GM12878 (cell line): Measurements from ENCODE around the gene RETREG2. TPM values are rescaled to one million over a fixed set of nuclear protein-coding genes. Genes with fewer than 3 reads are reported as not detected.

Experiments
- ATAC-seq: fragments of 200-7000 bp; cut with Tn5 transposase; 3 replicates; pipeline ENCODE4 v1.9.1; 2020; ENCODE audit warnings: mild to moderate bottlenecking, moderate library complexity
- BruUV-seq: library from RNA; stranded (reverse); fragments of 400-500 nt; replicated peaks from 2 replicates; lab custom pipeline; 2021; lab: Mats Ljungman, UMichigan
- CTCF ChIA-PET: fragments of 300-600 bp; sonication (Branson Sonifier 250); formaldehyde crosslinking; extraction: SDS; loops from one replicate; lab custom pipeline; 2021; ENCODE audit warnings: inconsistent platforms; lab: Yijun Ruan, JAX
- POLR2A ChIA-PET: fragments of 350-600 bp; formaldehyde crosslinking; extraction: SDS; loops from one replicate; lab custom pipeline; 2021; ENCODE audit warnings: inconsistent platforms; lab: Charles Lee
- RAD21 ChIA-PET: fragments of 300-600 bp; sonication (Branson Sonifier 250); formaldehyde crosslinking; loops from one replicate; lab custom pipeline; 2023; ENCODE audit warnings: antibody characterized with exemption; ENCODE audit not compliant: unreplicated experiment; lab: Charles Lee
- SMC1A ChIA-PET: fragments of 300-600 bp; sonication (Branson Sonifier 250); formaldehyde crosslinking; loops from one replicate; lab custom pipeline; 2023; ENCODE audit not compliant: unreplicated experiment, uncharacterized antibody; lab: Charles Lee
- DNase-seq: peaks from one replicate; pipeline ENCODE4 v3.0.0-alpha.2; 2011; ENCODE audit warnings: low read depth, low spot score
- FAIRE-seq: peaks from 3 replicates; lab custom pipeline; 2011; peaks lifted over from hg19 to GRCh38; lab: Jason Lieb, UNC
- H2AFZ ChIP-seq: 2 replicates; pipeline ENCODE4 v1.6.0; 2011; ENCODE audit warnings: low read depth, low read length, control low read depth; ENCODE audit not compliant: control insufficient read depth
- H3K27ac ChIP-seq: 2 replicates; pipeline ENCODE4 v1.5.1; 2011; ENCODE audit warnings: control low read depth; ENCODE audit not compliant: control insufficient read depth, insufficient read depth
- H3K27me3 ChIP-seq, 2 experiments: replicated peaks in 1 of 2; 2 replicates each; pipeline versions ENCODE4 v1.6.0 to v1.6.1; 2011; ENCODE audit warnings: low read length in 1 of 2; ENCODE audit not compliant: control insufficient read depth in 2 of 2, insufficient read depth in 2 of 2
- H3K36me3 ChIP-seq, 2 experiments: 2 replicates each; pipeline ENCODE4 v1.5.1; 2011; ENCODE audit warnings: low read length in 1 of 2; ENCODE audit not compliant: control insufficient read depth in 2 of 2, insufficient read depth in 2 of 2
- H3K4me1 ChIP-seq: 2 replicates; pipeline ENCODE4 v1.6.1; 2011; ENCODE audit warnings: mild to moderate bottlenecking, low read length, moderate library complexity, mixed read lengths; ENCODE audit not compliant: control insufficient read depth, insufficient read depth
- H3K4me2 ChIP-seq: 2 replicates; pipeline ENCODE4 v1.6.0; 2011; ENCODE audit warnings: control low read depth; ENCODE audit not compliant: control insufficient read depth, insufficient read depth
- H3K4me3 ChIP-seq: fragments of 200-600 bp; sonication (generic); 2 replicates; pipeline ENCODE4 v1.5.1; 2016
- H3K79me2 ChIP-seq: 2 replicates; pipeline ENCODE4 v1.6.0; 2011; ENCODE audit warnings: low read length; ENCODE audit not compliant: control insufficient read depth, insufficient read depth
- H3K9ac ChIP-seq: 2 replicates; pipeline ENCODE4 v1.8.0; 2011; ENCODE audit warnings: low read length, control low read depth, mixed read lengths; ENCODE audit not compliant: control insufficient read depth, insufficient read depth
- H3K9me3 ChIP-seq: replicated peaks from 3 replicates; pipeline ENCODE4 v1.5.1; 2011; ENCODE audit warnings: mild to moderate bottlenecking, low read length; ENCODE audit not compliant: control insufficient read depth, insufficient read depth
- H4K20me1 ChIP-seq: 2 replicates; pipeline ENCODE4 v1.6.0; 2011; ENCODE audit not compliant: control insufficient read depth, insufficient read depth
- CBX3 ChIP-seq: fragments of 200-600 bp; sonication (generic); IDR thresholded peaks from 2 replicates; pipeline ENCODE4 v1.6.1; 2016; ENCODE audit warnings: low read depth, borderline replicate concordance
- POLR2A ChIP-seq: IDR thresholded peaks from 2 replicates; pipeline ENCODE4 v1.6.1; 2011; ENCODE audit warnings: low read depth, mild to moderate bottlenecking, low read length
- WGBS: methylation state at CpG from one replicate; pipeline ENCODE4 v1.1.6; 2016; ENCODE audit warnings: low lambda C conversion rate; ENCODE audit not compliant: insufficient replicate concordance, insufficient coverage; ENCODE audit errors: missing lambda C conversion rate; 5-methylcytosine and 5-hydroxymethylcytosine counted together
- in situ Hi-C: fragments of 300-500 bp; cut with MboI; formaldehyde crosslinking; loops from 9 replicates; pipeline ENCODE4 v1.14.3; 2018; ENCODE audit warnings: mixed read lengths
- intact Hi-C: fragments of 100-400 bp; cut with micrococcal nuclease; formaldehyde crosslinking; loops from one replicate; pipeline ENCODE4 v1.14.2; 2022; ENCODE audit not compliant: unreplicated experiment
- polyA plus RNA-seq, 11 experiments: library from polyadenylated mRNA; depleted of rRNA in 4 of 11; unstranded in 6 of 11; stranded (reverse) in 5 of 11; fragments of >200 nt; fragmentation: Nextera tagmentation in 4 of 11; fragmentation: Illumina TruSeq in 1 of 11; extraction: Ambion mirVana in 4 of 11; extraction: Trizol in 1 of 11; gene quantifications; 1 replicate in 1 of 11; 2 replicates in 10 of 11; pipeline versions ENCODE4 v1.2.1 to v1.2.3, GENCODE V29; 2011 to 2016; ENCODE audit warnings: inconsistent platforms in 2 of 11, missing spikeins in 2 of 11, low read depth in 1 of 11
- total RNA-seq, 4 experiments: library from RNA; depleted of rRNA in 3 of 4; stranded (reverse); fragments of >200 nt in 3 of 4; fragmentation: Illumina TruSeq in 1 of 4; extraction: Trizol in 1 of 4; gene quantifications; 2 replicates each; pipeline versions ENCODE4 v1.2.1 to v1.2.3, GENCODE V29; 2013 to 2021
- TF ChIP-seq, protein P1 (sequence below): fragments of 450-650 bp; formaldehyde crosslinking; IDR thresholded peaks from 2 replicates; pipeline ENCODE4 v1.5.0; 2022; ENCODE audit warnings: mild to moderate bottlenecking, missing genetic modification characterization
- TF ChIP-seq, protein P2 (sequence below): IDR thresholded peaks from 2 replicates; pipeline ENCODE4 v1.6.1; 2012; ENCODE audit warnings: low read depth, low read length, improper control_type of control experiment

RETREG2 gene
- total and polyA plus RNA-seq, 10 of the 15 experiments (the other 5 are each of a cell fraction or from before 2014, with no cell fraction given): 10.1 to 72.0 (median 28.3) TPM

DNA sequence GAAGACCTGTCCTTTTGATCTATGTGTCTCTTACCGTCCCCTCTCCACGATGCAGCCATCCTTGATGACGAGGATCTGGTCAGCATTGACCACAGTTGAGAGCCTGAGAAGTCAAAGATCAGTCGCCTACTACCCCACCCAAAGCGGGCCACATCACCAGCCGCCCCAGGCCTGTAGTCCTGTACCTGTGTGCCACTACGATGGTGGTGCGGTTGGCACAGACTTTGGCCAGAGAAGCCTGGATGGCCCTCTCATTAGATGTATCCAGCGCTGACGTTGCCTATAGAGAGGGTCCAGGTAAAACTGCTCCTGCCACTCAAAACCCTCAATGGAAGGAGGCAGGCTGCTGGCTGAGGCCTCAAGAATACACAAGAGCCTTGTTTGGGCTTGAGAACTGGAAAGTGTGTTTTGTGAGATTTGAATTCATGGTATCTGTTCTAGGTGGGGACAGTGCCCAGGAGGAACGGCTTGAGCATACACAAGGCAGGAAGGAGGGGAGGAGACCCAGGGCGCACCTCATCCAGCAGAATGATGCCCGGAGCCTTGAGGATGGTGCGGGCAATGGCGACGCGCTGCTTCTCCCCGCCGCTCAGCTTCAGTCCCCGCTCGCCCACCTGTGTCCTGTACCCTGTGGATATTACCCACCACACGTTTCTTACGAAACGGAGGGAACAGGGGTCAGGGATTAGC is 32.3 kb downstream of the RETREG2 start:
- SMC1A ChIA-PET: no interaction called here
- in situ Hi-C loops: no loop called here
- FAIRE-seq: no peak
- CTCF ChIA-PET: interaction anchor here (0.6 kb wide), 1 partner anchor 67 kb away, joined by 3 read pairs; no protein-coding TSS in a partner anchor
- 97% methylated on average over 24 of the region's 24 CpGs for WGBS
- no peak overlapping the region for H2AFZ ChIP-seq
- no peaks in the 10 kb centered on the region for H4K20me1 ChIP-seq
- no peaks in the 10 kb centered on the region for H3K27me3 ChIP-seq
- no peak overlapping the region for H3K9ac ChIP-seq
- H3K36me3 ChIP-seq: peaks cover 0 to 12% of the 10 kb centered on the region in 2 experiments; a peak in 3 of 4 replicates
- H3K4me2 ChIP-seq: no peak overlapping the region
- peaks cover 8% of the 10 kb centered on the region for H3K4me1 ChIP-seq
- RAD21 ChIA-PET: interaction anchor here (1.9 kb wide), 1 partner anchor 34 kb away, joined by 5 read pairs; the partner anchor contains the start of gene CNPPD1
- ATAC-seq: no peak
- no peak overlapping the region for H3K4me3 ChIP-seq
- POLR2A ChIA-PET: interaction anchor here (0.5 to 1.0 kb wide), 2 partner anchors 19 to 34 kb away, joined by 4 read pairs; partner anchors contain the start of gene CNPPD1
- BruUV-seq: no TSS peak
- H3K79me2 ChIP-seq: no peaks in the 10 kb centered on the region; the same call in 1 of the 2 replicates
- TF ChIP-seq POLR2A: peak; percentile 25; the same call in 1 of the 2 replicates
- TF ChIP-seq, protein P1, sequence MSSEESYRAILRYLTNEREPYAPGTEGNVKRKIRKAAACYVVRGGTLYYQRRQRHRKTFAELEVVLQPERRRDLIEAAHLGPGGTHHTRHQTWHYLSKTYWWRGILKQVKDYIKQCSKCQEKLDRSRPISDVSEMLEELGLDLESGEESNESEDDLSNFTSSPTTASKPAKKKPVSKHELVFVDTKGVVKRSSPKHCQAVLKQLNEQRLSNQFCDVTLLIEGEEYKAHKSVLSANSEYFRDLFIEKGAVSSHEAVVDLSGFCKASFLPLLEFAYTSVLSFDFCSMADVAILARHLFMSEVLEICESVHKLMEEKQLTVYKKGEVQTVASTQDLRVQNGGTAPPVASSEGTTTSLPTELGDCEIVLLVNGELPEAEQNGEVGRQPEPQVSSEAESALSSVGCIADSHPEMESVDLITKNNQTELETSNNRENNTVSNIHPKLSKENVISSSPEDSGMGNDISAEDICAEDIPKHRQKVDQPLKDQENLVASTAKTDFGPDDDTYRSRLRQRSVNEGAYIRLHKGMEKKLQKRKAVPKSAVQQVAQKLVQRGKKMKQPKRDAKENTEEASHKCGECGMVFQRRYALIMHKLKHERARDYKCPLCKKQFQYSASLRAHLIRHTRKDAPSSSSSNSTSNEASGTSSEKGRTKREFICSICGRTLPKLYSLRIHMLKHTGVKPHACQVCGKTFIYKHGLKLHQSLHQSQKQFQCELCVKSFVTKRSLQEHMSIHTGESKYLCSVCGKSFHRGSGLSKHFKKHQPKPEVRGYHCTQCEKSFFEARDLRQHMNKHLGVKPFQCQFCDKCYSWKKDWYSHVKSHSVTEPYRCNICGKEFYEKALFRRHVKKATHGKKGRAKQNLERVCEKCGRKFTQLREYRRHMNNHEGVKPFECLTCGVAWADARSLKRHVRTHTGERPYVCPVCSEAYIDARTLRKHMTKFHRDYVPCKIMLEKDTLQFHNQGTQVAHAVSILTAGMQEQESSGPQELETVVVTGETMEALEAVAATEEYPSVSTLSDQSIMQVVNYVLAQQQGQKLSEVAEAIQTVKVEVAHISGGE (CRISPR knock-in tag): no peak
- TF ChIP-seq CBX3: no peak
- TF ChIP-seq, protein P2, sequence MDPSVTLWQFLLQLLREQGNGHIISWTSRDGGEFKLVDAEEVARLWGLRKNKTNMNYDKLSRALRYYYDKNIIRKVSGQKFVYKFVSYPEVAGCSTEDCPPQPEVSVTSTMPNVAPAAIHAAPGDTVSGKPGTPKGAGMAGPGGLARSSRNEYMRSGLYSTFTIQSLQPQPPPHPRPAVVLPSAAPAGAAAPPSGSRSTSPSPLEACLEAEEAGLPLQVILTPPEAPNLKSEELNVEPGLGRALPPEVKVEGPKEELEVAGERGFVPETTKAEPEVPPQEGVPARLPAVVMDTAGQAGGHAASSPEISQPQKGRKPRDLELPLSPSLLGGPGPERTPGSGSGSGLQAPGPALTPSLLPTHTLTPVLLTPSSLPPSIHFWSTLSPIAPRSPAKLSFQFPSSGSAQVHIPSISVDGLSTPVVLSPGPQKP: no peak
- DNase-seq: no peak
- intact Hi-C loops: no loop called here
- H3K9me3 ChIP-seq: no peaks in the 10 kb centered on the region
- H3K27ac ChIP-seq: no peak overlapping the region
